ENCODE data around the gene GRK5.

GRCh38 chr10:119174109-119174508 is 33.3 kb upstream of the GRK5 start:
- no peak for TF ChIP-seq POLR2A (IDR thresholded peaks at IDR 0.05)
- no peak for TF ChIP-seq CTCF (IDR thresholded peaks at IDR 0.05)

Data from thyroid gland (tissue), 4 donors.